Common myeloid progenitor, CD34-positive (primary cell): ENCODE data around the gene CDH23.
A peak's percentile ranks its signal among the peaks of the same experiment; 100 is the strongest.

Source experiments
- CTCF ChIA-PET: fragments of 350-600 bp; sonication (Branson Sonifier 250); formaldehyde crosslinking; loops from one replicate; lab custom pipeline; 2021; ENCODE audit warnings: antibody characterized with exemption; lab: Charles Lee
- POLR2A ChIA-PET: fragments of 350-600 bp; sonication (Branson Sonifier 250); formaldehyde crosslinking; loops from one replicate; lab custom pipeline; 2021; ENCODE audit warnings: antibody characterized with exemption; lab: Charles Lee
- DNase-seq, 3 donors: peaks; one replicate each; pipeline versions ENCODE4 v3.0.0 to v3.0.0-alpha.2; 2013
- H3K27ac ChIP-seq, 2 experiments: 1 replicate in 1 of 2; 2 replicates in 1 of 2; pipeline ENCODE4 v1.7.0; 2013; ENCODE audit warnings: inconsistent platforms in 2 of 2, low read length in 2 of 2, mild to moderate bottlenecking in 2 of 2, low read depth in 1 of 2, moderate library complexity in 1 of 2; ENCODE audit not compliant: severe bottlenecking in 2 of 2, insufficient read depth in 1 of 2, poor library complexity in 1 of 2
- H3K27me3 ChIP-seq, 5 experiments: replicated peaks in 2 of 5; 1 replicate in 3 of 5; 2 replicates in 2 of 5; pipeline versions ENCODE4 v1.6.1 to v1.7.0; 2013; ENCODE audit warnings: low read length in 4 of 5, mild to moderate bottlenecking in 2 of 5, moderate library complexity in 2 of 5, inconsistent platforms in 1 of 5; ENCODE audit not compliant: insufficient read depth in 5 of 5, control insufficient read depth in 4 of 5
- H3K36me3 ChIP-seq, 4 experiments: 1 replicate in 2 of 4; 2 replicates in 2 of 4; pipeline versions ENCODE4 v1.6.1 to v1.7.0; 2013; ENCODE audit warnings: low read length in 3 of 4, control low read depth in 1 of 4, mild to moderate bottlenecking in 1 of 4; ENCODE audit not compliant: control insufficient read depth in 4 of 4, insufficient read depth in 4 of 4
- H3K4me1 ChIP-seq, 4 experiments: 1 replicate in 3 of 4; 2 replicates in 1 of 4; pipeline versions ENCODE4 v1.6.1 to v1.7.1; 2013; ENCODE audit warnings: low read length in 3 of 4, mild to moderate bottlenecking in 3 of 4, control low read depth in 1 of 4, inconsistent platforms in 1 of 4, moderate library complexity in 1 of 4; ENCODE audit not compliant: control insufficient read depth in 4 of 4, insufficient read depth in 4 of 4; ENCODE audit errors: control extremely low read depth in 1 of 4
- H3K4me3 ChIP-seq, 7 experiments: 1 replicate in 4 of 7; 2 replicates in 3 of 7; pipeline versions ENCODE4 v1.5.1 to v1.7.0; 2013; ENCODE audit warnings: mild to moderate bottlenecking in 7 of 7, low read length in 6 of 7, moderate library complexity in 6 of 7, inconsistent platforms in 2 of 7, low read depth in 2 of 7, control low read depth in 1 of 7; ENCODE audit not compliant: insufficient read depth in 4 of 7, control insufficient read depth in 1 of 7; ENCODE audit errors: extremely low read depth in 1 of 7
- H3K9me3 ChIP-seq, 5 experiments: 1 replicate in 4 of 5; 2 replicates in 1 of 5; pipeline versions ENCODE4 v1.6.1 to v1.7.1; 2013; ENCODE audit warnings: low read length in 4 of 5, mild to moderate bottlenecking in 2 of 5, inconsistent platforms in 1 of 5, low read depth in 1 of 5, moderate library complexity in 1 of 5; ENCODE audit not compliant: control insufficient read depth in 4 of 5, insufficient read depth in 2 of 5; ENCODE audit errors: control extremely low read depth in 1 of 5
- WGBS: methylation state at CpG from one replicate; pipeline ENCODE4 v1.1.5; 2013; ENCODE audit not compliant: insufficient coverage; 5-methylcytosine and 5-hydroxymethylcytosine counted together

CDH23 gene

DNA sequence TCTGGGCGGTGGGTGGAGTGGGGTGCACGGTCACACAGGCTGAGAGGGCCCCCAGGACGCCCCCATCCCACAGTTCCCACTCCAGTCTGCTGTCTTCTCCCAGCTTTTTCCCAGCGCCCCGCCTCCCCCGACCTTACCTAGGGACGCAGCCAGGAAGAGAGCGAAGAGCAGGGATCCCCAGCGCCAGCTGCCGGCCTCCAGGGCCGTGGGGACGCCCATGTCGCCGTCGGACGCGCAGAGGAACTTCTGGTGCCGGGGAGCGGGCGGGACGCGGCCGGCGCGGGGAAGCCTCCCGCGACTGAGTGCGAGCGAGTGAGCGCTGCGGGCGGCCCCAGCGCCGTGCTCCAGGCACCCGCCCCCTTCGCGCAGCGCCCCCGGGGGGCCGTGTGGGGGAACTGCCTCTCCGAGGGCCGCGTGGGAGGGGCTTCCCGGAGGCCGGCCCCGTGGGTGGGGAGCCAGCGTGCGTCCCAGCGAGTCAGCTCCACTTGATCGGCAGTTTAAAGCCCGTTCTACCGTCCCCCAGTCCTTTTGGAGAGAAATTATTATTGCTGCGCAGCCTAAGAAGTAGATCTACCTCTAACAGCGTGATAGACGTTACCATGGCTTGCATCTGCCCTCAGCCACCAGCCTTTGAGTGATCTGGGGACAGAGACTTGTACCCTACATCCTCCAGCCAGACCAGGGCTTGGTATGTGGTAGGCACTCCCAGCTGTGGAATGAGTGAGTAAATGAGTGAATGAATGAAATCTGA lies 376.7 kb downstream of the CDH23 start, which contains the start of gene VSIR:
TSS of gene VSIR (minus strand) at position 300 of the 751 bp plus-strand sequence. CDS start at position 219, 81 bp downstream.
- no peaks in the 10 kb centered on the region for H3K27me3 ChIP-seq
- H3K4me1 ChIP-seq, result peaks cover 42 to 96% (median 88%) of the 10 kb centered on the region in 4 experiments
- H3K27ac ChIP-seq, result peak within 1 kb of the TSS; percentile 56 to 81
- H3K9me3 ChIP-seq, result no peaks in the 10 kb centered on the region
- ChIA-PET POLR2A (interaction anchor here (0.6 to 1.9 kb wide), 8 partner anchors 17 to 411 kb away, joined by 3 to 10 read pairs (median 4); no protein-coding TSS in a partner anchor), CTCF (interaction anchor here (0.8 to 13.0 kb wide), 21 partner anchors 9 to 111 kb away, joined by 3 to 159 read pairs (median 12); partner anchors contain the start of gene C10orf105)
- peak within 1 kb of the TSS; percentile 70 to 92 (median 90) for H3K4me3 ChIP-seq
- 0% methylated on average over 36 of the region's 55 CpGs for WGBS
- peak; percentile 85 to 93 (median 92) for DNase-seq
- peaks cover 0 to 13% (median 0%) of the 10 kb centered on the region in 4 experiments for H3K36me3 ChIP-seq

DNA sequence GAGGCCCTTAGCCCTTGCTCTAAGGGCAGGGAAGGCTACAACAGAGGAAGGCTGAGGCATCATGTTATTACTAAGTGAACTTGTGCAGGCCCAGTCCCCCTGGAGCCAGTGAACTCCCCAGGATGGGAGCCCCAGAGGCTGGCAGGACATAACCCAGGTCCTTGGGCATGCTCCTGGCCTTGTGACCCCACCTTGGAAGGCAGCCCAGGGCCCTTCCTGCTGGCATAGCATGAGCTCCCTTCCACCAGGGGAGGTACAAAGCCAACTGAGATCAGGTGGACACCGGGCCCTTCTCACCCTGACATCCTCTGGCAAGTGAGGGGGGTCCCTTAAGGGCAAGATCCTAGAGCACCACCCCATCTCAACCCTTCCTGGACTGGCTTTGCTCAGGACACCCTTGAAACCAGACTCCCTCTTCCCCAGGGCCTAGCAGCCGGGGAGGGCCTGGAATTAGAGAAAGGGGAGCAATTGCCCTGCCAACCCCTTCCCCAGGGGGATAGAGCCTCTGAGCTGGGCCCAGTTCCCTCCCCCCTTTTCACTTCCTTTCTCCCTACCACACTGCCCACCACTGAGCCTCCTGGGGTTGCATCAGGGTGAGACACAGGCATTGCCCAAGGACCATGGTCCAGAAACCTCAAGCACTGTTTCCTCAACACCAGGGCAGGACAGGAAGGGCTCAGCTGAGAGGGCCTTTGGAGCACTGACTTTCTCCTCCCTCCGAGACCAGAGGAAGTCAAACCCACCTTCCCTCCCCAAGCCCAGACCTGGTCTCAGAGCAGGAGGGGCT lies 378.4 kb downstream of the CDH23 start:
- H3K27me3 ChIP-seq, result no peaks in the 10 kb centered on the region
- H3K36me3 ChIP-seq, result peaks cover 0 to 7% (median 0%) of the 10 kb centered on the region in 4 experiments
- H3K9me3 ChIP-seq, result no peaks in the 10 kb centered on the region
- ChIA-PET POLR2A (interaction anchor here (1.0 to 1.1 kb wide), 2 partner anchors 11 to 23 kb away, joined by 3 to 4 read pairs; no protein-coding TSS in a partner anchor), CTCF (interaction anchor here (0.7 to 13.0 kb wide), 20 partner anchors 8 to 80 kb away, joined by 3 to 159 read pairs (median 10); no protein-coding TSS in a partner anchor)
- peak in 2 of 3 donors; percentile 74 to 75 for DNase-seq
- H3K4me3 ChIP-seq, result peak overlapping the region in 4 of 7 experiments; percentile 1 to 92 (median 18)
- peaks cover 32 to 96% (median 76%) of the 10 kb centered on the region in 4 experiments for H3K4me1 ChIP-seq
- WGBS, result 0% methylated on average over 1 of the region's 3 CpGs
- peak overlapping the region in 1 of 2 experiments; percentile 39 for H3K27ac ChIP-seq

DNA sequence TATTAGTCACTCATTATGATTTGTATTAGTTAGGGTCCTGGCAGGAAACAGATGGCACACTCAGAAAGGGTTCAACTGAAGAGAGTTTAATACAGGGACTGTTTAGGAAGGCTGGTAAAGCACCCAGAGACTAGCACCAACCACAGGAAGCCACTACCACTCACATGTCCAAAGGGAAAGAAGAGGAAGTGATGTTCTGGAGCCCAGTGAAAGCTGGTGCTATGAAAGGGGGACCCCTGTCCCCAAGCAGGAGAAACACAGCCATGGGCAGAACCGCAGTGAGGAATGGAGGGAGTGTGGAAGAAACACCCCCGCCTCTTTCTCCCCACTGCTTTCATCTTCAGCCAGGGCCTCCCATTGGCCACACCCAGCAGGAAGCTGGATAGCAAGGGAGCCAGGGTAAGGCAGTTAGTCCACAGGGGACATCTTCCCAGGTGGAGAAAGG lies 379.8 kb downstream of the CDH23 start:
- POLR2A ChIA-PET, result interaction anchor here (1.0 kb wide), 1 partner anchor 28 kb away, joined by 3 read pairs; no protein-coding TSS in a partner anchor
- peak overlapping the region in 2 of 7 experiments; percentile 17 to 32 for H3K4me3 ChIP-seq
- DNase-seq, result peak; percentile 83 to 97 (median 95)
- no peaks in the 10 kb centered on the region for H3K36me3 ChIP-seq
- WGBS, result no CpG with 5 or more reads among the region's 2 CpGs
- H3K27me3 ChIP-seq, result no peaks in the 10 kb centered on the region
- peak overlapping the region; percentile 11 to 17 for H3K27ac ChIP-seq
- peaks cover 23 to 92% (median 62%) of the 10 kb centered on the region in 4 experiments for H3K4me1 ChIP-seq
- CTCF ChIA-PET, result interaction anchor here (0.6 to 13.0 kb wide), 22 partner anchors 9 to 462 kb away, joined by 3 to 159 read pairs (median 4); no protein-coding TSS in a partner anchor
- no peaks in the 10 kb centered on the region for H3K9me3 ChIP-seq

DNA sequence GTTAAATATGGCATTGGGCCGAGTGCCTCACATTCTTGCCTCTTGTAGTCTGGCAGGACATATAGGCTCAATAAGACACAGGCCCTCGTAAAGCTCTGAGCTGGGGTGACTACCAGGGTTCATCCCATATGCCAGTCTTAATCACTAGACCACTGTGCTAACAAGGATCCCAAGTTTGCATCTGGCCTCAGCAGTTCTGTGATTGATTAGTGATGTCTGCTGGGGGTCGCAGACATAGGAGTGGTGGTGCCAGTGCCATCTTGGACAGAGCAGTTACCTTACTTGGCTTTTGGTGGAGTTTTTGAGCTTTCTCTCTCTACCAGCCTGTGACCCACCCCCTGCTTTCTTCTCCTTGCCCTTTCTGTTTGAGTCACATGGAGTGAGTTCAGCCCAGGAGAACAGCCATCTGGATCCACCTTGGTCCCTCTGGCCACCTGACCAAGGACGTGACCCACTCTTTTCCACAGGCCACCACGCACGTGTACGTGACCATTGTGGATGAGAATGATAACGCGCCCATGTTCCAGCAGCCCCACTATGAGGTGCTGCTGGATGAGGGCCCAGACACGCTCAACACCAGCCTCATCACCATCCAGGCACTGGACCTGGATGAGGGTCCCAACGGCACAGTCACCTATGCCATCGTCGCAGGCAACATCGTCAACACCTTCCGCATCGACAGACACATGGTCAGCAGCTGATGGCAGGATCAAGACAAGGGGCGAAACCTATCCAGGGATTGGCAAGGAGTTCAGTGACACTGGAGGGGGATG lies 380.7 kb downstream of the CDH23 start:
- Histone ChIP-seq H3K36me3 (no peaks in the 10 kb centered on the region), H3K27ac (peak overlapping the region; percentile 11 to 17), H3K4me1 (peaks cover 22 to 91% (median 57%) of the 10 kb centered on the region in 4 experiments), H3K27me3 (no peaks in the 10 kb centered on the region), H3K9me3 (no peaks in the 10 kb centered on the region), H3K4me3 (peak overlapping the region in 1 of 7 experiments; percentile 2)
- WGBS, result 96% methylated on average over 14 of the region's 17 CpGs
- DNase-seq, result peak in 2 of 3 donors; percentile 39 to 50
- ChIA-PET CTCF (interaction anchor here (0.8 to 13.0 kb wide), 20 partner anchors 8 to 463 kb away, joined by 3 to 159 read pairs (median 6); no protein-coding TSS in a partner anchor), POLR2A (no interaction called here)

DNA sequence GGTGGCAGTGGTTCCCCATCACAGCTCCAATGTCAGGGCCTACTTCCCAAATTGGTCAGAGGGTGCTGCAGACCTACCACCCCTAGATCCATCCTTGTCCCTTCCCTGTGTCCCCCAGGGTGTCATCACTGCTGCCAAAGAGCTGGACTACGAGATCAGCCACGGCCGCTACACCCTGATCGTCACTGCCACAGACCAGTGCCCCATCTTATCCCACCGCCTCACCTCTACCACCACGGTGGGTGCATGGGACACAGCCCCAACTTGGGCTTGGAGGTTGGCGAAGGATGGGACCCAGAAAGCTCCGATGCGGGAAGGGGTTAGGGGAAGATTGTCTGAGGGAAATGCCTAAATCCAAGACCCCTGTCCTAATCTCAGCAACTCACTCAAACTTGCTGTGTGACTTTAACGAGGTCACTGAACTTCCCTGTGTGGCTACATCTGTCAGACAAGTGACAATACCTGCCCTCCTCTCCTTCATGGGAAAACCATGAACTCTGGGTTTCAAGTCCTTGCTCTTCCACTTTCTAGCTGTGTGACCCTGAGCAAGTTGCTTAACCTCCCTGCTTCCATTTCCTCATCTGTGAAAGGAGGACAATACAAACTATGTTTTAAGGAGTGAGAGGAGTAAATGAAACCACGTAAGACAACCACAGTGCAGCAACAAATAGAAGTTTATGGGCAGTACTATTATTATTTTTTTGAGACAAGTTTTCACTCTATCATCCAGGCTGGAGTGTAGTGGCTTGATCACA lies 381.5 kb downstream of the CDH23 start:
- 100% methylated on average over 6 of the region's 11 CpGs for WGBS
- Histone ChIP-seq H3K27me3 (no peaks in the 10 kb centered on the region), H3K27ac (no peak overlapping the region), H3K4me3 (no peak overlapping the region), H3K9me3 (no peaks in the 10 kb centered on the region), H3K36me3 (no peaks in the 10 kb centered on the region), H3K4me1 (peaks cover 22 to 93% (median 59%) of the 10 kb centered on the region in 4 experiments)
- CTCF ChIA-PET, result interaction anchor here (0.8 to 9.9 kb wide), 9 partner anchors 10 to 81 kb away, joined by 3 to 133 read pairs (median 8); no protein-coding TSS in a partner anchor
- POLR2A ChIA-PET, result no interaction called here
- no peak for DNase-seq
